HG02884 (cell line): ENCODE results near the gene STK32B.
"Not testable (repeated sequence)": the region's sequence is repeated elsewhere in the genome, so short reads cannot be mapped to it uniquely, and the experiment has no call there.

Experiments used
- ATAC-seq: cut with Tn5 transposase; IDR thresholded peaks from one replicate; pipeline ENCODE4 v1.9.1; 2021; ENCODE audit warnings: mild to moderate bottlenecking, moderate library complexity; ENCODE audit not compliant: unreplicated experiment

The STK32B gene

GRCh38 chr4:5156682-5157081 lies 105.4 kb downstream of the STK32B start:
- ATAC-seq, result no peak

- ATAC-seq, result no peak
Observed at GRCh38 chr4:5157791-5158770, 106.8 kb downstream of the STK32B start.

GRCh38 chr4:5158825-5159224 lies 107.5 kb downstream of the STK32B start:
- no peak for ATAC-seq

- ATAC-seq, result no peak
Observed at GRCh38 chr4:5160668-5161067, 109.4 kb downstream of the STK32B start.

GRCh38 chr4:5162909-5163508 lies 111.7 kb downstream of the STK32B start:
- no peak for ATAC-seq

- ATAC-seq, result no peak
Observed at GRCh38 chr4:5164221-5164912, 113.1 kb downstream of the STK32B start.

GRCh38 chr4:5165420-5166369 lies 114.4 kb downstream of the STK32B start:
- no peak for ATAC-seq

- no peak for ATAC-seq
Observed at GRCh38 chr4:5166377-5166776, 115.1 kb downstream of the STK32B start.

GRCh38 chr4:5168891-5169290 lies 117.6 kb downstream of the STK32B start:
- no peak for ATAC-seq

GRCh38 chr4:5175836-5176235 lies 124.6 kb downstream of the STK32B start:
- not testable (repeated sequence) for ATAC-seq

- ATAC-seq, result no peak
Observed at GRCh38 chr4:5184606-5185005, 133.3 kb downstream of the STK32B start.

GRCh38 chr4:5185551-5185950 lies 134.3 kb downstream of the STK32B start:
- ATAC-seq, result no peak

GRCh38 chr4:5186271-5187064 lies 135.2 kb downstream of the STK32B start:
- no peak for ATAC-seq

GRCh38 chr4:5188130-5188529 lies 136.8 kb downstream of the STK32B start:
- no peak for ATAC-seq

- ATAC-seq, result no peak
Observed at GRCh38 chr4:5191831-5192230, 140.6 kb downstream of the STK32B start.

- no peak for ATAC-seq
Observed at GRCh38 chr4:5192271-5192670, 141.0 kb downstream of the STK32B start.

GRCh38 chr4:5192678-5193077 lies 141.4 kb downstream of the STK32B start:
- ATAC-seq, result no peak

- ATAC-seq, result no peak
Observed at GRCh38 chr4:5198656-5199541, 147.6 kb downstream of the STK32B start.

GRCh38 chr4:5199912-5200311 lies 148.6 kb downstream of the STK32B start:
- no peak for ATAC-seq
